HG03095 (cell line): ENCODE measurements around the gene CD300A.
"Not testable (repeated sequence)": the region's sequence is repeated elsewhere in the genome, so short reads cannot be mapped to it uniquely, and the experiment has no call there.

Experiments
- ATAC-seq: cut with Tn5 transposase; IDR thresholded peaks from one replicate; pipeline ENCODE4 v1.9.1; 2021; ENCODE audit warnings: moderate library complexity; ENCODE audit not compliant: unreplicated experiment

The CD300A gene

GRCh38 chr17:74478420-74479100, 12.1 kb downstream of the CD300A start:
- ATAC-seq, result no peak

DNA sequence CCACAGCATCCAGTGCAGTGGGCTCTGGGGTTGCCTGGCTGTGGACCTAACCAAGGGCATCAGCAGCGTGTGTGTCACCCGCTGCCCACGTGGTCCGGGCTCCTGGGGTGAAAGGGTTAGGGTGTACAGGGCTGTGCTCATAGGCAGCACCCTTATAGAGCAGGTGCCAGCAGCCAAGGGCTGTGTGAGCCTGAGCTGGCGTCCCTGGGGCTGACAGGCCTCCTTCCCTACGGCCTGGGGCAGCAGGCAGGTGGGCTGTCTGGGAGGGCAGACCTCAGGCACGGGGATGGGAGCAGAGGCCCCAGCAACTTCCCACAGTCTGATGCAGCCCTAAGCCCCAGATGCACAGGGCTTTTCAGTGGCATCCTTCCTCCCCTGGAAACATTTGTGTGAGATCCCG, 13.9 kb downstream of the CD300A start:
- no peak for ATAC-seq

GRCh38 chr17:74481621-74482020, 15.2 kb downstream of the CD300A start:
- no peak for ATAC-seq

DNA sequence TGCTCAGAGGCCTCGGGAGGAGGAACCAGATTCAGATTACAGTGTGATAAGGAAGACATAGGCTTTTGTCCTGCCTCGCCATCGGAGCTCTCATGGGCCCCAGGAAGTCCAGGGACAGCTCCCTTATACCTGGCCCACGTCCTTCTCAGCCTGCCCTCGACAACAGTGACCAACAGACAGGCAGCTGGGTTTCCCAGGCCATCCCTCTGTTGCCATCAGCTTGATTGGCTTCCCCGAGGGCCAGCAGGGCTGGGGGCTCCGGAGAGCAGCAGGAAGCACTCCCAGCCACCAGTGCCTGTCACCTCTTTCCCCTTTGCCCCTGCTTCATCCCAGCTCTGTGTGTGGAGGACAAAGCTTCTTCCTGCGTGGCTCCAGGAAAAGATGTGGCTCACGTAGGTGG, 17.6 kb downstream of the CD300A start:
- no peak for ATAC-seq

GRCh38 chr17:74485022-74485743, 18.7 kb downstream of the CD300A start:
- ATAC-seq, result no peak

- ATAC-seq, result no peak
These were observed 19.4 kb downstream of the CD300A start for GRCh38 chr17:74485841-74486240.

- not testable (repeated sequence) for ATAC-seq
These were observed 21.8 kb downstream of the CD300A start for GRCh38 chr17:74488276-74488675.

DNA sequence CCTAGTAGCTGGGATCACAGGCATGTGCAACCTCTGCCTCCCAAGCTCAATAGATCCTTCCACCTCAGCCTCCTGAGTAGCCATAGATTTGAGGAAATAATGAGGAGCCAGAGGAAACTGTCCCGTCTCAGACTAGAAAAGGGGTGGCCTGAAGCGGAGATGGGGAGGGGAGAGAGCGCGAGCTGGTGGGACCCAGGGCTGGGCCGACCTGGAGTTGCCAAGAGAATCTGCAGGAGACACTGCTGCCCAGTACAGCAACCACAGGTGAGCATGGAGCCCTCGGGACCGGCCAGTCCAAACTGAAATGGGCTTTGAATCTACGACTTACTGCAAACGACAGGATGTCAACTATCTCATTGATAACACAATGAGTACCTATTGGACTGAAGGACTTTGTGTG, 24.3 kb downstream of the CD300A start:
- ATAC-seq, result no peak

GRCh38 chr17:74491626-74492025, 25.2 kb downstream of the CD300A start:
- ATAC-seq, result no peak

- ATAC-seq, result no peak
These were observed 26.9 kb downstream of the CD300A start for GRCh38 chr17:74493331-74493833.

- ATAC-seq, result no peak
These were observed 31.0 kb downstream of the CD300A start for GRCh38 chr17:74497471-74497870.

DNA sequence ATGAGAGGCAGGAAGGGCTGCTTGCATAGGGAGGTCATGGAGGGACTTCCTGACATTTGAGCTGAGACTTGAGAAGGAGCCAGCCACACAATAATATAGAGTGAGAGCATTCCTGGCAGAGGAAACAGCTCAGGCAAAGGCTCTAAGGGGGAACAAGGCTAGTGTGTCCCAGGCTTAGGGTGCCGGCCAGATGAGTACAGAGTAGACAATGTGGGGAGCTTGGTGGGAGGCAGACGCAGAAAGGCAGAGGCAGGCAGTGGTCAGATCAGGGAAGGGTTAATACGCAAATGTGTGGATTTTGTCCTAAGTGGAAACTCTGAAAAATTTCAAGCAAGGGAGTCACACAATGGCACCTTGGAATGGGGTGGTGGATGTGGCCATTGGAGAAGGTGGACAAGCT, 33.6 kb downstream of the CD300A start:
- no peak for ATAC-seq

- ATAC-seq, result no peak
These were observed 36.4 kb downstream of the CD300A start for GRCh38 chr17:74502861-74503260.

DNA sequence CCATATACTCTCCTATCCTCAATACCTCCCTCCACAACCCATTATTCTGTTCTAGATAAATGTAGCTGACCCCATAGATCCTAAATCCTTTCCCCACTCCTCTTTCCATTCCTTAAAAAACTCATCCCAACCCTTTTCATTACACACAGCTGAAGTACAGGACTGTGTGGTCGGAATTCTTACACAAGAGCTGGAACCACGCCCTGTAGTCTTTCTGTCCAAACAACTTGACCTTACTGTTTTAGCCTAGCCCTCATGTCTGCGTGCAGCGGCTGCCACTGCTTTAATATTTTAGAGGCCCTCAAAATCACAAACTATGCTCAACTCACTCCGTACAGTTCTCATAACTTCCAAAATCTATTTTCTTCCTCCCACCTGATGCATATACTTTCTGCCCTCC, 37.5 kb downstream of the CD300A start:
- not testable (repeated sequence) for ATAC-seq

GRCh38 chr17:74508156-74508555, 41.7 kb downstream of the CD300A start:
- no peak for ATAC-seq

DNA sequence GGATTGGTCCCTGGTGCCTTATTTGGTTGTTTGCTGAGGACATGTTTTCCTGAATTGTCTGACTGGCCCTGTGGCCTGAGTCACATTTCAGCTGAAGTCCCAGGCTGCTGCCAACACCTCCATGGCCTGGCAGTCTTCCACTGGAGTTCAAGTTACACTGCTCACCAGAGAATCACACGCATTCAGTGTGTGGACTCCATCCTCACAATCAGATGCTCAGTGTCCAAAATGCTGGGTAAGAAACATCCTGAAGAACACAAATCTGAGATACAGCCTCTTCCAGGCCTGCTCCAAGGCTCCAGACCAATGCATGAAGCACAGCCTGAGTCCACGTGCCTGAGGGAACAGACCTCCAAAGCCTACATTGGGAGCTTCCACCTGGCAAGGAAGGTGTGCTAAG, 45.6 kb downstream of the CD300A start:
- no peak for ATAC-seq

DNA sequence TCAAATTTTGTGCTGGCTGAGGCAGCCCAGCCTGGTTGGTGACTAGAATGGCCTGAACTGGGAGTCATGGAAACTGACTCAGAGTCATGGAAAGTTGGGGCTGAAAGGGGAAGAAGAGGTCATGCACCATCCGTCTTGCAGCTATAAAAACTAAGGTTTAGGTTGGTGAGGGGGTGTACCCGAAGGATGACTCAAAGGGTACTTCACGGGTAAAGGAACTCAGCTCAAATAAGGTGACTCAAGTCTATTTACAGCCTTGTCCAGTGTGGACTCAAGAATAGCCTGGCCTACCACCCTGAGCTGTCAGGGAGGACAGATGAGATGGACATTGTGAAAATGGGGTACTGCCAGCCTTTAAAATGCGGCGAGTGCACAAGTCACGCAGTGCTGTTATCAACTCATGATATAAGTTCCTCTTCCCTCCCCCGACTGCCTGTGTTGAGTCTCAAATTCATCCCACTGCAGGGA, 46.2 kb downstream of the CD300A start:
- ATAC-seq, result no peak

DNA sequence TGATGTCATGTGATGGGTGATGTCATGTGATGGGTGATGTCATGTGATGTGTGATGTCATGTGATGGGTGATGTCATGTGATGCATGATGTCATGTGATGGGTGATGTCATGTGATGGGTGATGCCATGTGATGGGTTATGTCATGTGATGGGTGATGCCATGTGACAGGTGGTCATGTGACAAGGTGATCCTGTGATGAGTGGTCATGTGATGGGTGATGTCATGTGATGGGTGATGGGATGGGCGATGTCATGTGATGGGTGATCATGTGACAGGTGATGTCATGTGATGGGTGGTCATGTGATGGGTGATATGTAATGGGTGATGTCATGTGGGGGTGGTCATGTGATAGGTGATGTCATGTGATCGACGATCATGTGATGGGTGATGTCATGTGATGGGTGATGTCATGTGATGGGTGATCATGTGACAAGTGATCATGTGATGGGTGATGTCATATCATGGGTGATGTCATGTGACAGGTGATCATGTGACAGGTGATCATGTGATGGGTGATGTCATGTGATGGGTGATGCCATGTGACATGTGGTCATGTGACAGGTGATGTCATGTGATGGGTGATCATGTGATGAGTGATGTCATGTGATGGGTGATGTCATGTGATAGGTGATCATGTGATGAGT, 47.7 kb downstream of the CD300A start:
- no peak for ATAC-seq

- no peak for ATAC-seq
These were observed 48.3 kb downstream of the CD300A start for GRCh38 chr17:74514632-74515334.

GRCh38 chr17:74515941-74516340, 49.5 kb downstream of the CD300A start:
- no peak for ATAC-seq
